Rectal smooth muscle tissue (tissue), 1 donor: Measurements from ENCODE around the gene RUSF1.
"Not testable (repeated sequence)": the region's sequence is repeated elsewhere in the genome, so short reads cannot be mapped to it uniquely, and the experiment has no call there.

Experiments
- H3K27ac ChIP-seq: one replicate; pipeline ENCODE4 v1.7.0; 2013; ENCODE audit warnings: low read depth, low read length, inconsistent platforms
- H3K27me3 ChIP-seq: one replicate; pipeline ENCODE4 v1.7.0; 2013; ENCODE audit warnings: low read length; ENCODE audit not compliant: control insufficient read depth, insufficient read depth
- H3K36me3 ChIP-seq: one replicate; pipeline ENCODE4 v1.7.0; 2013; ENCODE audit warnings: low read length; ENCODE audit not compliant: control insufficient read depth, insufficient read depth
- H3K4me1 ChIP-seq: one replicate; pipeline ENCODE4 v1.7.0; 2013; ENCODE audit warnings: low read length; ENCODE audit not compliant: control insufficient read depth, insufficient read depth
- H3K4me3 ChIP-seq: one replicate; pipeline ENCODE4 v1.7.0; 2013; ENCODE audit warnings: low read length
- H3K9ac ChIP-seq: one replicate; pipeline ENCODE4 v1.7.0; 2013; ENCODE audit warnings: low read length

RUSF1 gene

DNA sequence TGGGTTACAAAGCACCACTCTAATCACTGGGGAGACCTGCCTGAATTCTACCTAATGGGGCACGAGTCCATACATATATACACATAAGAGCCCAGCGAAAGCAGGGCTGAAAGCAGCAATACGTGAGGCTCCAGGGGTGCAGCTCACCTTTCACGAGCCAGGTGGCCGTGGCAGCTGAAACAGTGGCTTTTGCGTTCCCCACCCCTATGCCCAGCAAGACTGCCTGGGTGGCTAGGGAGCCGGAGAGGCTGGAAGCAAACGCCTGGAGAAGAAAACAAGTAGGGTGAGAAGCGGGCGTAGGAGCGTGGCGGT, 618 bp downstream of the RUSF1 start:
- peak overlapping the region; percentile 98 for H3K4me3 ChIP-seq
- no peaks in the 10 kb centered on the region for H3K36me3 ChIP-seq
- peak overlapping the region; percentile 95 for H3K27ac ChIP-seq
- H3K27me3 ChIP-seq, result no peaks in the 10 kb centered on the region
- H3K9ac ChIP-seq, result peak overlapping the region; percentile 99
- peaks cover 14% of the 10 kb centered on the region for H3K4me1 ChIP-seq

DNA sequence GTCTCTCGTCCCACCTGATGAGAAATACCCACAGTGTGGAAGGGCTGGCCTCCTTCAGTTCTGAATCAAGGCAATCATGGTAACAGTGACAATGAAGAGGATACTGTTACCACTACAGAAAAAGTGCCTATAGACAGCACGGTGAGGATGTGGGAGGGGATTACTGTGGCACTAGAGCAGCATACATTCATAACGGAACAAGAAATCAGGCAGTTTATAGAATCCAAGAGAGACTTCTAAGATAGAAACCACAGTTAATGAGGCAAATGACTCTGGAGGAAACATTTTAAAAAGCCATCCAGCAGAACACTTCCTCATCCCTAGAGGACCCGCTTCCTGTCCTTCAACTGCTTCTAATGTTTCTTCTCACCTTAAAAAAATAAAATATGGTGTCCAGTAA, 2.7 kb downstream of the RUSF1 start:
- no peaks in the 10 kb centered on the region for H3K36me3 ChIP-seq

DNA sequence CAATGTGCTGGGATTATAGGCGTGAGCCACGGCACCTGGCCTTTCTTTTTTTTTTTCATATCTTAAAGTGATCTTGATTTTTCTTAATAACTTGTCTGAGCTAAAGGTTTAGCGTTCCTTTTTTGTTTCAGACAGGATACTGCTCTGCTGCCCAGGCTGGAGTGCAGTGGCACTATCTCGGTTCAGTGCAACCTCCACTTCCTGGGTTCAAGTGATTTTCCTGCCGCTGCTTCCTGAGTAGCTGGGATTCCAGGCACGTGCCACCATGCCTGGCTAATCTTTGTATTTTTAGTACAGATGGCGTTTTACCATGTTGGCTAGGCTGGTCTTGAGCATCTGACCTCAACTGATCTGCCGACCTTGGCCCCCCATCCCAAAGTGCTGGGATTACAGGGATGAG, 4.0 kb downstream of the RUSF1 start:
- H3K4me1 ChIP-seq, result peaks cover 12% of the 10 kb centered on the region
- no peak overlapping the region for H3K27ac ChIP-seq
- H3K9ac ChIP-seq, result no peak overlapping the region
- no peaks in the 10 kb centered on the region for H3K27me3 ChIP-seq
- H3K4me3 ChIP-seq, result no peak overlapping the region
- peaks cover 10% of the 10 kb centered on the region for H3K36me3 ChIP-seq

More for the DNA sequence above, 2.7 kb downstream of the RUSF1 start:
- H3K27me3 ChIP-seq, result no peaks in the 10 kb centered on the region
- H3K27ac ChIP-seq, result no peak overlapping the region
- no peak overlapping the region for H3K9ac ChIP-seq
- H3K4me1 ChIP-seq, result peaks cover 14% of the 10 kb centered on the region
- no peak overlapping the region for H3K4me3 ChIP-seq

DNA sequence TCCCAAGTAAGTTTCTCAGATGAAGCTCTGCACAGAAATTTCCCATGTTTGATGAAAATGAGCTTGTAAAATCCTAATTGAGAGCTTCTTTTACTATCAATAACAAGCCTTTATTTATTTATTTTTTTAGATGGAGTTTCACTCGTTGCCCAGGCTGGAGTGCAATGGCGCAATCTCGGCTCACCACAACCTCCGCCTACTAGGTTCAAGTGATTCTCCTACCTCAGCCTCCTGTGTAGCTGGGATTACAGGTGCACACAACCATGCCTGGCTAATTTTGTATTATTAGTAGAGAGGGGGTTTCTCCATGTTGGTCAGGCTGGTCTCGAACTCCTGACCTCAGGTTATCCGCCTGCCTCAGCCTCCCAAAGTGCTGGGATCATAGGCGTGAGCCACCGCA, 4.6 kb downstream of the RUSF1 start:
- peaks cover 14% of the 10 kb centered on the region for H3K36me3 ChIP-seq
- H3K27ac ChIP-seq, H3K9ac ChIP-seq, H3K4me1 ChIP-seq, H3K4me3 ChIP-seq, H3K27me3 ChIP-seq: not testable (repeated sequence)

DNA sequence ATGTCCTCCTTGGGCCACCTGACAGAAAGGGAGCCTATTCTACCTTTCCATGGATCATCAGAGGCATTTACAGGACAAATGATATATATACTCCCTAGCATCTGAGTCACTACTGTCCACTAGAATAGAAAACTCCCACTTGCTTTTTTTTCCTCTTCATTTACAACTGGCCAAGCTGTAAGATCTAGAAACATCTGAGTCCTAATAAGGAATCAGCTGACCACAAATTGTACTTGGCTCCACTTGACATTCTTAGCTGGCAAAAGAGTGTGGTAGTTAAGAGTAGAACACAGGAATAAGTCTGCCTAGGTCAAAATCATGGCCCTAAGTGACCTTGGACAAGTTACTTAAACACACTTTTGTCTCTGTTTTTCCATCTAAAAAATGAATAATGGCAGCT, 5.2 kb downstream of the RUSF1 start:
- peaks cover 8% of the 10 kb centered on the region for H3K4me1 ChIP-seq
- H3K27ac ChIP-seq, result no peak overlapping the region
- no peaks in the 10 kb centered on the region for H3K27me3 ChIP-seq
- H3K9ac ChIP-seq, result no peak overlapping the region
- no peak overlapping the region for H3K4me3 ChIP-seq
- H3K36me3 ChIP-seq, result peaks cover 20% of the 10 kb centered on the region

DNA sequence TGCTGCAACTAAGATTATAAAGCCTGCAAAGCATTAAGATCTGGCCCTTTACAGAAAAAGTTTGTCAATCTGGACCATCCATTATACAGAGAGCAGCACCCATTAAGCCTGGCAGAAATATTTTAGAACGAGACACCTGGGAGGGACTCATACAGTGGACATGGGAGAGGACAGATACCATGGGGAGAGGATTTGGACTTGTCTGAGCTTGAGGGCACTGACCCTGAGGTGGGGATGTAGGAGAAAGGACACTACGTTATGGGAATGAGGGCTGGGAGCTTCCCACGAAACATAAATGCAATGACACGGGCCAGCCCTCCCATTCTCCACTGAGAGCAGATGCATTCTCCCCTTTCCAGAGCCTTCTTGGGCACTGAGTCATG, 6.2 kb downstream of the RUSF1 start:
- Histone ChIP-seq H3K36me3 (peaks cover 26% of the 10 kb centered on the region), H3K27ac (no peak overlapping the region), H3K27me3 (no peaks in the 10 kb centered on the region), H3K4me3 (no peak overlapping the region), H3K9ac (no peak overlapping the region), H3K4me1 (peaks cover 2% of the 10 kb centered on the region)

DNA sequence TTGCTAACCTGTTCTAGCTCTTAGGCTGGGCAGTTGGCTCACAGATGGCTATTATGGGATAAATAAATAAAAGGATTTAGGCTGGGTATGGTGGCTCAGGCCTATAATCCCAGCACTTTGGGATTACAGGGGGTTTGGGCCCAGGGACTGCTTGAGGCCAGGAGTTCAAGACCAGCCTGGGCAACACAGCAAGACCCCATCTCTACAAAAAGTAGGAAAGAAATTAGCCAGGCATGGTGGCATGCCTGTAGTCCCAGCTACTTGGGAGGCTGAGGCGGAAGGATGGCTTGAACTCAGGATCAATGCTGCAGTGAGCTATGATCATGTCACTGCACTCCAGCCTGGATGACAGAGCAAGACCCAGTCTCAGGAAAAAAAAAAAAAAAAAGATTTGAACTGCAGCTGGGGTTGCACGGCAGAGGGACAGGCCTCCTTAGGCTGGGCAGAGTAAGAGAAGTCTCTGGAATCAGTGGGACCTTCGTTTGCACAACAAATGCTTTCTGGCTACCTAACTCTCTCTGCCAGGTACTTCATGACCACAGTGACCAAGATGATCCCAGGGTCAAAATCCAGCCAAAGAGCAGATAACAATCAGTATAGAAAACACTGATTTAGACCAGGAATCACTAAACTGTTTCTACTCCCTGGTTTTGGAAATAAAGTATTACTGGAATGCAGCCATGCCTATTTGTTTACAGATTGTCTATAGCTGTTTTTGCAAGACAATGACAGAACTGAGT, 6.8 kb downstream of the RUSF1 start:
- no peak overlapping the region for H3K27ac ChIP-seq
- no peaks in the 10 kb centered on the region for H3K27me3 ChIP-seq
- no peak overlapping the region for H3K4me3 ChIP-seq
- peaks cover 26% of the 10 kb centered on the region for H3K36me3 ChIP-seq
- H3K9ac ChIP-seq, result no peak overlapping the region
- H3K4me1 ChIP-seq, result no peaks in the 10 kb centered on the region

DNA sequence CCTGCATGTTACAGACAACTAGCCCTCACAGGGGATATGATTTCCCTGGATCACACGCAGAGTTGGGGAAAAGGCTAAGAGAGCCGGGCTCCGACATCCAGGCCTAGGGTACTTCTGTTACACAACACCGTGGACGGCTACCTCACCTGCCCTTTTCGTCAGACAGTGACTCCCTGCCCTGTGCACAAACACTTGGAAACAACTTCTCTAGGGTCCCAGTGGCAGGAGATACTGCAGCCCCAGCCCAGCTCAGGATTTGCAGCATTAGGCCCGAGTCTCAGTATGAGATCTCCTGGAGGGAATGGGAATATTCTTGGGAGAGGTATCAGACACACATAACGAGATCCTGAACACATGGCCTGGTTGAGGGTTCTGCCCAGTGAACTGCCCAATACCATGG, 8.3 kb downstream of the RUSF1 start:
- no peak overlapping the region for H3K9ac ChIP-seq
- H3K36me3 ChIP-seq, result peaks cover 26% of the 10 kb centered on the region
- no peaks in the 10 kb centered on the region for H3K27me3 ChIP-seq
- H3K27ac ChIP-seq, result no peak overlapping the region
- H3K4me1 ChIP-seq, result no peaks in the 10 kb centered on the region
- no peak overlapping the region for H3K4me3 ChIP-seq

DNA sequence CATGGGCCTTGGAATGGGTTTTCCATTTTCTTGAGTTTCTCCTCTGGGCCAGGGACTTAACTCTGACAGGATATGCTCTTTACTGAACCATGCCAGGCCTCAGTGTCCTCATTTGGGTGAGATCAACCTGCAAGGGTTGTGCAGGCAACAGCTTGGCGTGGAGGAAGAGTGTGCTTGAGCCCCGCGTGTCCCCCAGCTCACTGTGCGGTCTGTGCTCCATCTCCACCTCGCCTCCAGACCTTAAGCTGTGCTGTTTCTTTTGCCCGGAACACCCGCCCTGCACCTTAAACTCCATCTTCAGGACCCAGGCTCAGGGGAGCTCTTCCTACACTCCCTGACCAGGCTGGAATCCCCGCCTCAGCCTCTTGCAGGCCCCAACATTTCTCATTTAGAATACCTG, 9.7 kb downstream of the RUSF1 start:
- Histone ChIP-seq H3K27me3 (no peaks in the 10 kb centered on the region), H3K4me3 (no peak overlapping the region), H3K36me3 (peaks cover 27% of the 10 kb centered on the region), H3K9ac (no peak overlapping the region), H3K4me1 (no peaks in the 10 kb centered on the region), H3K27ac (no peak overlapping the region)

DNA sequence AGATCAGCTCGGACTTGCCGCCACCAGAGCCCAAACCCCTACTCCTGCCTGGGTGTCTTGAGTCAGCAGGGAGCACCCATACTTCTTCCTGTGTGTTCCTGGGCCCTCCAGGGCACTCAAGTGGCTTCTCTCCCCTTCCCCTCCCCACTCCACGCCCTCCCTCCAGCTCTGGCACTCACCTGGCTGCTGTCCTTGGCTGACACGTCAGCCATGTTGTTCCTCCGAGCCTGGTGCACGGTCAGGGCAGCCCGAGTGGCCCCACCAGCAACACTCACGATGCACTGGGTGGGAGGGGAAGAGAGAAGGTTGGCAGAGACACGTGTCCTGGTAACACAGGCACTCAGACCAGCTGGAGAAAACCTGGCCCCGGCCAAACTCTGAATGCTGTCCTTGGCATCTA, 11.5 kb downstream of the RUSF1 start:
- H3K27ac ChIP-seq, result no peak overlapping the region
- H3K4me3 ChIP-seq, result no peak overlapping the region
- no peak overlapping the region for H3K9ac ChIP-seq
- H3K27me3 ChIP-seq, result no peaks in the 10 kb centered on the region
- peaks cover 35% of the 10 kb centered on the region for H3K36me3 ChIP-seq
- no peaks in the 10 kb centered on the region for H3K4me1 ChIP-seq

DNA sequence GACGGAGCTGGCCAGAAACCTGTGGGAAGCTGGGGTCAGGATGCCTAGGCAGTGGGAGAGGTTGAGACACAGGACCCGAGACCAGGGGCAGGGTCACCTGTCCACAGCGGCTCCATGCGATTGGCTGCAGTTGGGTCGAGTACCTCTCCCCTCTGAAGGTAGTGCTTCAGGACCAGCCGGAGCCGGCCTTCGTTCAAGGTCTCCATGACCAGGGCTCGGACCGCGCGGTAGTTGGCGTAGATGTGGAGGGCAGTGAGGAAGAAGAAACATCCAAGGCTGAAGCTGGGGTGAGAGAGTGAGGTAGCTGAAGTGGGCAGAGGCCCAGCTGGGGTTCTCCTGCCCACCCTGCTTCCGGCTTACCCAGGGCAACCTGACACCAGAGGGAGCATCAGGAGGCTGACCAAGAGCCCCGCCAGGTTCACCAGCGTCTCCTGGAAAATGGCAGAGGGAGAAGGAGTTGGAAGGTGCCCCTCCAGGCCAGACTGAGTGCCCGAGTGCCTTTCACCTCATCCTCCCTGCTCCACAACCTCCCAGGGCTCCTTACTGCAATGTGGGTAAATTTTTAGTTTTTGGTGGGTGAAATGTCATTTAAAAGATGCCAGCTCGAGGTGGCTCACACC, 14.6 kb downstream of the RUSF1 start:
- H3K4me3 ChIP-seq, result no peak overlapping the region
- no peak overlapping the region for H3K27ac ChIP-seq
- no peaks in the 10 kb centered on the region for H3K27me3 ChIP-seq
- H3K9ac ChIP-seq, result no peak overlapping the region
- no peaks in the 10 kb centered on the region for H3K4me1 ChIP-seq
- H3K36me3 ChIP-seq, result peaks cover 22% of the 10 kb centered on the region

DNA sequence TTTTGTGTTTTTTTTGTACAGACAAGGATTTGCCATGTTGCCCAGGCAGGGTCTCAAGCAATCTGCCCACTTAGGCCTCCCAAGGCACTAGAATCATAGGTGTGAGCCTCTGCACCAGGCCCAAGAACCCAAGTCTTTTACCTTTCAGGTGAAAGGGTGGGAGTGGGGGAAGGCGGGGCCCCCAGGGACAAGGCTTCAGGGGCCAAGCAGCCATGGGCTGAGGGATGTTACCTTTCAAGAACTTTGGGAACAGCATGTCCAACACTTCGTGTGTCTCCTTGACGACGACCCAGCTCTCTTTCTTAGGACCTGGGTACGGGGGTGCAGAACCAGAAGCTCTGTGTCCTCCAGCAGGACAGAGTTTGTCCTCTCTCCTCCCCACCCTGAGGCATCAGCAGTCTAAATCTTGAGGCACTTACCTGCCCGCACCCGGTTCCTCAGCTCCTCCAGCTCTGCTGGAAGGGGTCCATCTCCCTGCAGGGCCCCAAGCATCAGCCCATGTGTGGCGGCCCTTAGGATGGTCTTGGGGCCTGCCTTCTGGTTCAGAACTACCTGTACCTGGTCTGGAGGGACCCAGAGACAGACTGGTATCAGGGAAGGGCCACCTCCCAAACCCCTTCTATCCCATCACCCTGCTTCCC, 16.3 kb downstream of the RUSF1 start:
- no peak overlapping the region for H3K4me3 ChIP-seq
- no peak overlapping the region for H3K27ac ChIP-seq
- peaks cover 5% of the 10 kb centered on the region for H3K4me1 ChIP-seq
- H3K36me3 ChIP-seq, result peaks cover 9% of the 10 kb centered on the region
- no peak overlapping the region for H3K9ac ChIP-seq
- H3K27me3 ChIP-seq, result no peaks in the 10 kb centered on the region
